GM12878 (cell line): ENCODE data around the gene TEF. TPM values are rescaled to one million over a fixed set of nuclear protein-coding genes. Genes with fewer than 3 reads are reported as not detected.

Experiments used
- ATAC-seq: fragments of 200-7000 bp; cut with Tn5 transposase; 3 replicates; pipeline ENCODE4 v1.9.1; 2020; ENCODE audit warnings: mild to moderate bottlenecking, moderate library complexity
- BruUV-seq: library from RNA; stranded (reverse); fragments of 400-500 nt; replicated peaks from 2 replicates; lab custom pipeline; 2021; lab: Mats Ljungman, UMichigan
- CTCF ChIA-PET: fragments of 300-600 bp; sonication (Branson Sonifier 250); formaldehyde crosslinking; extraction: SDS; loops from one replicate; lab custom pipeline; 2021; ENCODE audit warnings: inconsistent platforms; lab: Yijun Ruan, JAX
- POLR2A ChIA-PET: fragments of 350-600 bp; formaldehyde crosslinking; extraction: SDS; loops from one replicate; lab custom pipeline; 2021; ENCODE audit warnings: inconsistent platforms; lab: Charles Lee
- RAD21 ChIA-PET: fragments of 300-600 bp; sonication (Branson Sonifier 250); formaldehyde crosslinking; loops from one replicate; lab custom pipeline; 2023; ENCODE audit warnings: antibody characterized with exemption; ENCODE audit not compliant: unreplicated experiment; lab: Charles Lee
- SMC1A ChIA-PET: fragments of 300-600 bp; sonication (Branson Sonifier 250); formaldehyde crosslinking; loops from one replicate; lab custom pipeline; 2023; ENCODE audit not compliant: unreplicated experiment, uncharacterized antibody; lab: Charles Lee
- DNase-seq: peaks from one replicate; pipeline ENCODE4 v3.0.0-alpha.2; 2011; ENCODE audit warnings: low read depth, low spot score
- FAIRE-seq: peaks from 3 replicates; lab custom pipeline; 2011; peaks lifted over from hg19 to GRCh38; lab: Jason Lieb, UNC
- H2AFZ ChIP-seq: 2 replicates; pipeline ENCODE4 v1.6.0; 2011; ENCODE audit warnings: low read depth, low read length, control low read depth; ENCODE audit not compliant: control insufficient read depth
- H3K27ac ChIP-seq: 2 replicates; pipeline ENCODE4 v1.5.1; 2011; ENCODE audit warnings: control low read depth; ENCODE audit not compliant: control insufficient read depth, insufficient read depth
- H3K27me3 ChIP-seq, 2 experiments: replicated peaks in 1 of 2; 2 replicates each; pipeline versions ENCODE4 v1.6.0 to v1.6.1; 2011; ENCODE audit warnings: low read length in 1 of 2; ENCODE audit not compliant: control insufficient read depth in 2 of 2, insufficient read depth in 2 of 2
- H3K36me3 ChIP-seq, 2 experiments: 2 replicates each; pipeline ENCODE4 v1.5.1; 2011; ENCODE audit warnings: low read length in 1 of 2; ENCODE audit not compliant: control insufficient read depth in 2 of 2, insufficient read depth in 2 of 2
- H3K4me1 ChIP-seq: 2 replicates; pipeline ENCODE4 v1.6.1; 2011; ENCODE audit warnings: mild to moderate bottlenecking, low read length, moderate library complexity, mixed read lengths; ENCODE audit not compliant: control insufficient read depth, insufficient read depth
- H3K4me2 ChIP-seq: 2 replicates; pipeline ENCODE4 v1.6.0; 2011; ENCODE audit warnings: control low read depth; ENCODE audit not compliant: control insufficient read depth, insufficient read depth
- H3K4me3 ChIP-seq: fragments of 200-600 bp; sonication (generic); 2 replicates; pipeline ENCODE4 v1.5.1; 2016
- H3K79me2 ChIP-seq: 2 replicates; pipeline ENCODE4 v1.6.0; 2011; ENCODE audit warnings: low read length; ENCODE audit not compliant: control insufficient read depth, insufficient read depth
- H3K9ac ChIP-seq: 2 replicates; pipeline ENCODE4 v1.8.0; 2011; ENCODE audit warnings: low read length, control low read depth, mixed read lengths; ENCODE audit not compliant: control insufficient read depth, insufficient read depth
- H3K9me3 ChIP-seq: replicated peaks from 3 replicates; pipeline ENCODE4 v1.5.1; 2011; ENCODE audit warnings: mild to moderate bottlenecking, low read length; ENCODE audit not compliant: control insufficient read depth, insufficient read depth
- H4K20me1 ChIP-seq: 2 replicates; pipeline ENCODE4 v1.6.0; 2011; ENCODE audit not compliant: control insufficient read depth, insufficient read depth
- GABPA ChIP-seq: IDR thresholded peaks from 2 replicates; pipeline ENCODE4 v1.6.1; 2014; ENCODE audit warnings: antibody characterized with exemption, low read depth, mild to moderate bottlenecking, inconsistent platforms
- HDAC2 ChIP-seq: fragments of 200-600 bp; sonication (generic); IDR thresholded peaks from 2 replicates; pipeline ENCODE4 v1.6.1; 2017
- LARP7 ChIP-seq: fragments of 450-650 bp; IDR thresholded peaks from 2 replicates; pipeline ENCODE4 v1.6.1; 2017; ENCODE audit warnings: mild to moderate bottlenecking
- NFYB ChIP-seq: IDR thresholded peaks from 2 replicates; pipeline ENCODE4 v1.6.1; 2011; ENCODE audit warnings: low read depth, mild to moderate bottlenecking, low read length, improper control_type of control experiment, moderate library complexity; ENCODE audit not compliant: insufficient read depth
- RCOR1 ChIP-seq: conservative IDR thresholded peaks from 2 replicates; pipeline ENCODE4 v1.6.1; 2012; ENCODE audit warnings: low read depth, low read length, improper control_type of control experiment
- RELA ChIP-seq: fragments of 450-650 bp; IDR thresholded peaks from 2 replicates; pipeline ENCODE4 v1.8.0; 2014; ENCODE audit warnings: borderline replicate concordance; ENCODE audit not compliant: partially characterized antibody
- ZNF207 ChIP-seq: fragments of 450-650 bp; IDR thresholded peaks from 2 replicates; pipeline ENCODE4 v1.6.1; 2014; ENCODE audit warnings: antibody characterized with exemption, mild to moderate bottlenecking, borderline replicate concordance
- ZNF274 ChIP-seq: IDR thresholded peaks from one replicate; pipeline ENCODE4 v1.8.0; 2011; ENCODE audit not compliant: insufficient read length, insufficient read depth
- ZSCAN29 ChIP-seq: fragments of 450-650 bp; IDR thresholded peaks from 2 replicates; pipeline ENCODE4 v1.6.1; 2017; ENCODE audit warnings: mild to moderate bottlenecking, moderate library complexity
- WGBS: methylation state at CpG from one replicate; pipeline ENCODE4 v1.1.6; 2016; ENCODE audit warnings: low lambda C conversion rate; ENCODE audit not compliant: insufficient replicate concordance, insufficient coverage; ENCODE audit errors: missing lambda C conversion rate; 5-methylcytosine and 5-hydroxymethylcytosine counted together
- in situ Hi-C: fragments of 300-500 bp; cut with MboI; formaldehyde crosslinking; loops from 9 replicates; pipeline ENCODE4 v1.14.3; 2018; ENCODE audit warnings: mixed read lengths
- intact Hi-C: fragments of 100-400 bp; cut with micrococcal nuclease; formaldehyde crosslinking; loops from one replicate; pipeline ENCODE4 v1.14.2; 2022; ENCODE audit not compliant: unreplicated experiment
- polyA plus RNA-seq, 11 experiments: library from polyadenylated mRNA; depleted of rRNA in 4 of 11; unstranded in 6 of 11; stranded (reverse) in 5 of 11; fragments of >200 nt; fragmentation: Nextera tagmentation in 4 of 11; fragmentation: Illumina TruSeq in 1 of 11; extraction: Ambion mirVana in 4 of 11; extraction: Trizol in 1 of 11; gene quantifications; 1 replicate in 1 of 11; 2 replicates in 10 of 11; pipeline versions ENCODE4 v1.2.1 to v1.2.3, GENCODE V29; 2011 to 2016; ENCODE audit warnings: inconsistent platforms in 2 of 11, missing spikeins in 2 of 11, low read depth in 1 of 11
- total RNA-seq, 4 experiments: library from RNA; depleted of rRNA in 3 of 4; stranded (reverse); fragments of >200 nt in 3 of 4; fragmentation: Illumina TruSeq in 1 of 4; extraction: Trizol in 1 of 4; gene quantifications; 2 replicates each; pipeline versions ENCODE4 v1.2.1 to v1.2.3, GENCODE V29; 2013 to 2021
- TF ChIP-seq, protein P1 (sequence below): fragments of 450-650 bp; IDR thresholded peaks from 2 replicates; pipeline ENCODE4 v1.6.1; 2017; ENCODE audit warnings: mild to moderate bottlenecking, moderate library complexity
- TF ChIP-seq, protein P2 (sequence below): IDR thresholded peaks from 2 replicates; pipeline ENCODE4 v1.6.1; 2011; ENCODE audit warnings: borderline replicate concordance, low read depth, mild to moderate bottlenecking, moderate library complexity, mixed read lengths, low read length; ENCODE audit not compliant: insufficient read depth; ENCODE audit errors: extremely low read length
- TF ChIP-seq, protein P3 (sequence below): fragments of 450-650 bp; IDR thresholded peaks from 2 replicates; pipeline ENCODE4 v1.6.1; 2016; ENCODE audit warnings: mild to moderate bottlenecking, moderate library complexity, borderline replicate concordance

The TEF gene
- total and polyA plus RNA-seq, 10 of the 15 experiments (the other 5 are each of a cell fraction or from before 2014, with no cell fraction given): 0.23 to 4.9 (median 3.2) TPM

DNA sequence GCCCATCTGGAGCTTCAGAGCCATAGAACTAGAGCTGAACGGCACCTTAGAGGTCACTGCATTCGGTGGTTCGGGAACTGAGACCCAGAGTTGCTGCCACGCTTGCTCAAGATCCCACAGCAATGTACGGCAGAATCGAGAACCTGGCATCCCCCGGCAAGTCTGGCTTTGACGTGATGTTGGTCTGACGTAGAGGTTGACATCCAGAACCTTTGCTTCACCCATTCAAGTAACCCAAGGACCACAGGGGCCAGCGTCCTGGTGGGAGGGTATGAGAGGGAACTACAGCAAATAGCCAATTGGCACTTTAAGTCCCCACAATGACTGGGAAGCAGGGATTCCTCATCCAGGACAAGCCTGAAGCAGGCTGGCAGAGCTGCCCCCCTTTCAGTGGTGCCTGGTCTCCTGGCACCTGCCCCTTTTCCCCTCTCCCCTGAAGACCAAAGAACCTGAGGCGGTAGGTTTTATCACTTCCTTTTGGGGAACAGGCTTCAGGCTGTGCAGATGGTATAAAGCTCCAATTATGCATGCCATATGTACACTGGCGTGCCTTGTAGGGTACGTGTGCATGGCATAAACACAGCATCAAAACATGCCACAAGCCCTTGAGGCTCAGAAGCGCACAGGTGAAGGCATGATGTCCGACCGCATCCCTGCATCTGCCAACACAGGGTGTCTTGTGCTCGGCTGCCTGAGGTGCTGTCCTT is 15.3 kb upstream of the TEF start (continued):
- TF ChIP-seq, protein P1, sequence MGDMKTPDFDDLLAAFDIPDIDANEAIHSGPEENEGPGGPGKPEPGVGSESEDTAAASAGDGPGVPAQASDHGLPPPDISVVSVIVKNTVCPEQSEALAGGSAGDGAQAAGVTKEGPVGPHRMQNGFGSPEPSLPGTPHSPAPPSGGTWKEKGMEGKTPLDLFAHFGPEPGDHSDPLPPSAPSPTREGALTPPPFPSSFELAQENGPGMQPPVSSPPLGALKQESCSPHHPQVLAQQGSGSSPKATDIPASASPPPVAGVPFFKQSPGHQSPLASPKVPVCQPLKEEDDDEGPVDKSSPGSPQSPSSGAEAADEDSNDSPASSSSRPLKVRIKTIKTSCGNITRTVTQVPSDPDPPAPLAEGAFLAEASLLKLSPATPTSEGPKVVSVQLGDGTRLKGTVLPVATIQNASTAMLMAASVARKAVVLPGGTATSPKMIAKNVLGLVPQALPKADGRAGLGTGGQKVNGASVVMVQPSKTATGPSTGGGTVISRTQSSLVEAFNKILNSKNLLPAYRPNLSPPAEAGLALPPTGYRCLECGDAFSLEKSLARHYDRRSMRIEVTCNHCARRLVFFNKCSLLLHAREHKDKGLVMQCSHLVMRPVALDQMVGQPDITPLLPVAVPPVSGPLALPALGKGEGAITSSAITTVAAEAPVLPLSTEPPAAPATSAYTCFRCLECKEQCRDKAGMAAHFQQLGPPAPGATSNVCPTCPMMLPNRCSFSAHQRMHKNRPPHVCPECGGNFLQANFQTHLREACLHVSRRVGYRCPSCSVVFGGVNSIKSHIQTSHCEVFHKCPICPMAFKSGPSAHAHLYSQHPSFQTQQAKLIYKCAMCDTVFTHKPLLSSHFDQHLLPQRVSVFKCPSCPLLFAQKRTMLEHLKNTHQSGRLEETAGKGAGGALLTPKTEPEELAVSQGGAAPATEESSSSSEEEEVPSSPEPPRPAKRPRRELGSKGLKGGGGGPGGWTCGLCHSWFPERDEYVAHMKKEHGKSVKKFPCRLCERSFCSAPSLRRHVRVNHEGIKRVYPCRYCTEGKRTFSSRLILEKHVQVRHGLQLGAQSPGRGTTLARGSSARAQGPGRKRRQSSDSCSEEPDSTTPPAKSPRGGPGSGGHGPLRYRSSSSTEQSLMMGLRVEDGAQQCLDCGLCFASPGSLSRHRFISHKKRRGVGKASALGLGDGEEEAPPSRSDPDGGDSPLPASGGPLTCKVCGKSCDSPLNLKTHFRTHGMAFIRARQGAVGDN: no peak
- TF ChIP-seq RELA (no peak), HDAC2 (no peak), ZNF207 (no peak), GABPA (no peak), LARP7 (no peak), ZSCAN29 (no peak)

DNA sequence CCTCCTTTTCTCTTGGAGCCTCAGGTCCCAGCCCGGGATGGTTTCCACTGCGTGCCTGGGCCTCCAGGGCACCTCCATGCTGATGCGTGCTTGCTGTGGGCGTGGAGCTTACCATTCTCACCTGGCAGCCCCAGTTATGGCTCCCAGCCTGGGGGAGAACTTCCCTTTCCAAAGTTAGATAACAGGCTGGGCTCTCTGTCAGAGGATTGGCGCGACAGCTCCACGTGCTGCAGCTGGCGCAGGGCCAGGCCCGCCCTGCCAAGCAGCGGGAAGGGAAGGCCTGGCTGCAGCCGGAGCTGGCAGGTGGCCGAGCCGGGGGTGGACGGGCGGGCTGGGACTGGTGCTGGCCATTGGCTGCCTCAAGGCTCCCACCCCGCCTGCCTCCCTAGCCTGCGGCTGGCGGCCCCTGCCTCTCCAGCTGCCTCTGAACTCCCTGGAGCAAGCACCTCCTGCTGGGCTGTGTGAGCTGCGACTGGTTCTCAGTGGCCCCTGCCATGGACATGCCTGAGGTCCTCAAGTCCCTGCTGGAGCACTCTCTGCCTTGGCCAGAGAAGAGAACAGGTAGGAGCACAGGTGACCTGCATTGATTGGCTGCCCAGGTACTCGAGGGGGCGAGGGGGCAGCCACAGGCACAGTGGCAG is 14.6 kb upstream of the TEF start:
- ChIA-PET CTCF (interaction anchor here (1.5 kb wide), 1 partner anchor 37 kb away, joined by 3 read pairs; no protein-coding TSS in a partner anchor), SMC1A (no interaction called here), POLR2A (no interaction called here), RAD21 (no interaction called here)
- Histone ChIP-seq H3K4me2 (no peak overlapping the region), H3K27me3 (peaks cover 0 to 3% of the 10 kb centered on the region in 2 experiments; a peak in 1 of 4 replicates), H3K4me1 (no peaks in the 10 kb centered on the region), H2AFZ (no peak overlapping the region), H4K20me1 (no peaks in the 10 kb centered on the region), H3K79me2 (no peaks in the 10 kb centered on the region), H3K27ac (no peak overlapping the region), H3K9me3 (no peaks in the 10 kb centered on the region), H3K9ac (no peak overlapping the region), H3K4me3 (no peak overlapping the region), H3K36me3 (no peaks in the 10 kb centered on the region)
- intact Hi-C loops (no loop called here), in situ Hi-C loops (no loop called here)
- 10% methylated on average over 14 of the region's 21 CpGs for WGBS
- no peak for FAIRE-seq
- ATAC-seq: peak; percentile 57
- DNase-seq: no peak
- no TSS peak for BruUV-seq
- TF ChIP-seq RCOR1 (no peak), NFYB (peak; percentile 54; the same call in 1 of the 2 replicates), ZNF274 (no peak)
- TF ChIP-seq, protein P2, sequence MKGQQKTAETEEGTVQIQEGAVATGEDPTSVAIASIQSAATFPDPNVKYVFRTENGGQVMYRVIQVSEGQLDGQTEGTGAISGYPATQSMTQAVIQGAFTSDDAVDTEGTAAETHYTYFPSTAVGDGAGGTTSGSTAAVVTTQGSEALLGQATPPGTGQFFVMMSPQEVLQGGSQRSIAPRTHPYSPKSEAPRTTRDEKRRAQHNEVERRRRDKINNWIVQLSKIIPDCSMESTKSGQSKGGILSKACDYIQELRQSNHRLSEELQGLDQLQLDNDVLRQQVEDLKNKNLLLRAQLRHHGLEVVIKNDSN: peak; percentile 72
- TF ChIP-seq, protein P3, sequence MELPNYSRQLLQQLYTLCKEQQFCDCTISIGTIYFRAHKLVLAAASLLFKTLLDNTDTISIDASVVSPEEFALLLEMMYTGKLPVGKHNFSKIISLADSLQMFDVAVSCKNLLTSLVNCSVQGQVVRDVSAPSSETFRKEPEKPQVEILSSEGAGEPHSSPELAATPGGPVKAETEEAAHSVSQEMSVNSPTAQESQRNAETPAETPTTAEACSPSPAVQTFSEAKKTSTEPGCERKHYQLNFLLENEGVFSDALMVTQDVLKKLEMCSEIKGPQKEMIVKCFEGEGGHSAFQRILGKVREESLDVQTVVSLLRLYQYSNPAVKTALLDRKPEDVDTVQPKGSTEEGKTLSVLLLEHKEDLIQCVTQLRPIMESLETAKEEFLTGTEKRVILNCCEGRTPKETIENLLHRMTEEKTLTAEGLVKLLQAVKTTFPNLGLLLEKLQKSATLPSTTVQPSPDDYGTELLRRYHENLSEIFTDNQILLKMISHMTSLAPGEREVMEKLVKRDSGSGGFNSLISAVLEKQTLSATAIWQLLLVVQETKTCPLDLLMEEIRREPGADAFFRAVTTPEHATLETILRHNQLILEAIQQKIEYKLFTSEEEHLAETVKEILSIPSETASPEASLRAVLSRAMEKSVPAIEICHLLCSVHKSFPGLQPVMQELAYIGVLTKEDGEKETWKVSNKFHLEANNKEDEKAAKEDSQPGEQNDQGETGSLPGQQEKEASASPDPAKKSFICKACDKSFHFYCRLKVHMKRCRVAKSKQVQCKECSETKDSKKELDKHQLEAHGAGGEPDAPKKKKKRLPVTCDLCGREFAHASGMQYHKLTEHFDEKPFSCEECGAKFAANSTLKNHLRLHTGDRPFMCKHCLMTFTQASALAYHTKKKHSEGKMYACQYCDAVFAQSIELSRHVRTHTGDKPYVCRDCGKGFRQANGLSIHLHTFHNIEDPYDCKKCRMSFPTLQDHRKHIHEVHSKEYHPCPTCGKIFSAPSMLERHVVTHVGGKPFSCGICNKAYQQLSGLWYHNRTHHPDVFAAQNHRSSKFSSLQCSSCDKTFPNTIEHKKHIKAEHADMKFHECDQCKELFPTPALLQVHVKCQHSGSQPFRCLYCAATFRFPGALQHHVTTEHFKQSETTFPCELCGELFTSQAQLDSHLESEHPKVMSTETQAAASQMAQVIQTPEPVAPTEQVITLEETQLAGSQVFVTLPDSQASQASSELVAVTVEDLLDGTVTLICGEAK: no peak
